ENCODE results near the gene SLC2A4.

GRCh38 chr17:7321466-7321865, 39.9 kb downstream of the SLC2A4 start:
- TF ChIP-seq CTCF (IDR thresholded peaks at IDR 0.05) (no peak), POLR2A (IDR thresholded peaks at IDR 0.05) (no peak)
